Choroid plexus epithelial cell (primary cell): ENCODE data around the gene NABP1.

Experiments
- DNase-seq: peaks from one replicate; pipeline ENCODE4 v3.0.0-alpha.2; 2010; ENCODE audit warnings: low read depth
- H3K4me3 ChIP-seq: 2 replicates; pipeline ENCODE4 v1.5.1; 2011; ENCODE audit warnings: low read depth, mild to moderate bottlenecking, control low read depth, low read length, moderate library complexity
- TF ChIP-seq, protein P1 (sequence below): conservative IDR thresholded peaks from 2 replicates; pipeline ENCODE4 v1.5.1; 2011; ENCODE audit warnings: low read depth, mild to moderate bottlenecking, control low read depth, inconsistent platforms, low read length, moderate library complexity

Gene NABP1

GRCh38 chr2:191711621-191712020 lies 33.7 kb downstream of the NABP1 start:
- TF ChIP-seq, protein P1, sequence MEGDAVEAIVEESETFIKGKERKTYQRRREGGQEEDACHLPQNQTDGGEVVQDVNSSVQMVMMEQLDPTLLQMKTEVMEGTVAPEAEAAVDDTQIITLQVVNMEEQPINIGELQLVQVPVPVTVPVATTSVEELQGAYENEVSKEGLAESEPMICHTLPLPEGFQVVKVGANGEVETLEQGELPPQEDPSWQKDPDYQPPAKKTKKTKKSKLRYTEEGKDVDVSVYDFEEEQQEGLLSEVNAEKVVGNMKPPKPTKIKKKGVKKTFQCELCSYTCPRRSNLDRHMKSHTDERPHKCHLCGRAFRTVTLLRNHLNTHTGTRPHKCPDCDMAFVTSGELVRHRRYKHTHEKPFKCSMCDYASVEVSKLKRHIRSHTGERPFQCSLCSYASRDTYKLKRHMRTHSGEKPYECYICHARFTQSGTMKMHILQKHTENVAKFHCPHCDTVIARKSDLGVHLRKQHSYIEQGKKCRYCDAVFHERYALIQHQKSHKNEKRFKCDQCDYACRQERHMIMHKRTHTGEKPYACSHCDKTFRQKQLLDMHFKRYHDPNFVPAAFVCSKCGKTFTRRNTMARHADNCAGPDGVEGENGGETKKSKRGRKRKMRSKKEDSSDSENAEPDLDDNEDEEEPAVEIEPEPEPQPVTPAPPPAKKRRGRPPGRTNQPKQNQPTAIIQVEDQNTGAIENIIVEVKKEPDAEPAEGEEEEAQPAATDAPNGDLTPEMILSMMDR = no peak
- H3K4me3 ChIP-seq = no peak overlapping the region
- DNase-seq = no peak

GRCh38 chr2:191713837-191714236 lies 35.9 kb downstream of the NABP1 start:
- TF ChIP-seq, protein P1 = peak; percentile 30

DNA sequence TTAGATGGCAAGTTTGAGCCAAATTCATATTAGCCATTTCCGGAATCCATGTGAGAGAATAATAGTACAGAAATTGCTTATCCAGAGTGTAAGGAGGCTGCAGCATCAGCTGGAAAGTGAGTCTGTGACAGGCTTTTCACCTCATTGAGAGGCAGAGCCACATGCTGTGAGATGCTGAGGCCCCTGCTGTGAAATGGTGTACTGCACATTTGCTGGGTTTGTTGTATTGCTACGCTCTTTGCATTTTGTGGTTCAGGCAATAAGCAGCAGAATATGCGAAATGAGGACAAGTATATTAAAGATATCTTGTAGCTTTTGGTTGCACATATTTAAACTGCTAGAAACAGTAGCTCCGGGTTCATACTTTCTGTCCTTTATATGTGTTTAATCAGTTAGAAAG lies 37.0 kb downstream of the NABP1 start:
- peak; percentile 54 for DNase-seq
- TF ChIP-seq, protein P1 = no peak
- H3K4me3 ChIP-seq = no peak overlapping the region

More at GRCh38 chr2:191713837-191714236, 35.9 kb downstream of the NABP1 start:
- no peak for DNase-seq
- no peak overlapping the region for H3K4me3 ChIP-seq

- TF ChIP-seq, protein P1 = no peak
- no peak for DNase-seq
These were observed 37.5 kb downstream of the NABP1 start for GRCh38 chr2:191715471-191715870.

GRCh38 chr2:191719261-191719660 lies 41.3 kb downstream of the NABP1 start:
- TF ChIP-seq, protein P1 = no peak

More at GRCh38 chr2:191715471-191715870, 37.5 kb downstream of the NABP1 start:
- no peak overlapping the region for H3K4me3 ChIP-seq

DNA sequence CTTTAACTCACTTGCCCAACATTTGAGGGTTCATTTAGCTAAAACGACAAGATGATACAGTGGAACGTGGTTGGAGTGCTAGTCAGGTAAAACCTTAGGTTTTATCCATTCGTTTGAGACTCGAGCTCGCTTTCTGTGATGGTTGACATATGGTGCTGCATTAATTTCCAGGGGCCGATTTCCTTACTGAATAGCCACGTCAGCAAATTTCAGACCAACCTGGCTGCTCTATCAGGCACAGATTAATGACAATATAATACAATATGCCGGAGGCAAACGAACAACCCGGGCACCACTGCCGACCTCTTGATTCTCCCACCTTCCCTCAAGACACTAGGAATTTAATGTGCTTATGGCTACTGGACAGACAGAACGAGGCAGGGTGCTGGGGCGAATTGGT lies 42.0 kb downstream of the NABP1 start:
- TF ChIP-seq, protein P1 = no peak
- no peak for DNase-seq
- no peak overlapping the region for H3K4me3 ChIP-seq

More at GRCh38 chr2:191719261-191719660, 41.3 kb downstream of the NABP1 start:
- H3K4me3 ChIP-seq = no peak overlapping the region
- no peak for DNase-seq

GRCh38 chr2:191721331-191721730 lies 43.4 kb downstream of the NABP1 start:
- no peak overlapping the region for H3K4me3 ChIP-seq
- TF ChIP-seq, protein P1 = no peak
- DNase-seq = no peak
